Caco-2 (cell line): ENCODE data around the gene LRRC15. TPM values are rescaled to one million over a fixed set of nuclear protein-coding genes. Genes with fewer than 3 reads are reported as not detected.

Experiments used
- BruUV-seq: library from RNA; stranded (reverse); fragments of 400-500 nt; replicated peaks from 2 replicates; lab custom pipeline; 2021; lab: Mats Ljungman, UMichigan
- CTCF ChIA-PET: fragments of 300-600 bp; sonication (Branson Sonifier 250); formaldehyde crosslinking; loops from one replicate; lab custom pipeline; 2022; ENCODE audit warnings: antibody characterized with exemption; lab: Charles Lee
- POLR2A ChIA-PET: fragments of 300-600 bp; sonication (Branson Sonifier 250); formaldehyde crosslinking; loops from one replicate; lab custom pipeline; 2022; ENCODE audit warnings: antibody characterized with exemption; lab: Charles Lee
- DNase-seq, 2 experiments: peaks; one replicate each; pipeline versions ENCODE4 v3.0.0 to v3.0.0-alpha.2; 2020 to 2022
- H3K27me3 ChIP-seq: replicated peaks from 2 replicates; pipeline ENCODE4 v1.6.0; 2011; ENCODE audit warnings: low read length; ENCODE audit not compliant: control insufficient read depth, insufficient read depth
- H3K36me3 ChIP-seq: 2 replicates; pipeline ENCODE4 v1.5.1; 2011; ENCODE audit warnings: low read length; ENCODE audit not compliant: control insufficient read depth, insufficient read depth
- H3K4me1 ChIP-seq: fragments of 250-450 bp; sonication (Bioruptor Pico); 2 replicates; pipeline ENCODE4 v1.5.1; 2020; ENCODE audit warnings: mild to moderate bottlenecking
- H3K4me3 ChIP-seq: 2 replicates; pipeline ENCODE4 v1.5.1; 2011; ENCODE audit warnings: low read depth, mild to moderate bottlenecking, control low read depth, low read length
- H3K9me3 ChIP-seq: fragments of 250-450 bp; sonication (Bioruptor Pico); 2 replicates; pipeline ENCODE4 v1.5.1; 2020; ENCODE audit warnings: mild to moderate bottlenecking, moderate library complexity
- H3K27ac Mint-ChIP-seq: one replicate; pipeline ENCODE4 v1.8.0; 2022; ENCODE audit warnings: mixed read lengths; ENCODE audit not compliant: unreplicated experiment
- H3K27me3 Mint-ChIP-seq: one replicate; pipeline ENCODE4 v1.8.0; 2022; ENCODE audit warnings: mixed read lengths; ENCODE audit not compliant: insufficient read depth, unreplicated experiment
- H3K36me3 Mint-ChIP-seq: one replicate; pipeline ENCODE4 v1.8.0; 2022; ENCODE audit warnings: mild to moderate bottlenecking, mixed read lengths; ENCODE audit not compliant: insufficient read depth, unreplicated experiment
- H3K4me1 Mint-ChIP-seq: one replicate; pipeline ENCODE4 v1.8.0; 2022; ENCODE audit warnings: low read depth, mixed read lengths; ENCODE audit not compliant: unreplicated experiment
- H3K4me3 Mint-ChIP-seq: one replicate; pipeline ENCODE4 v1.8.0; 2022; ENCODE audit warnings: mild to moderate bottlenecking, moderate library complexity, mixed read lengths; ENCODE audit not compliant: unreplicated experiment
- H3K9me3 Mint-ChIP-seq: one replicate; pipeline ENCODE4 v1.8.0; 2022; ENCODE audit warnings: mixed read lengths; ENCODE audit not compliant: unreplicated experiment
- CTCF ChIP-seq, 2 experiments: fragments of 200-600 bp in 1 of 2; IDR thresholded peaks; 1 replicate in 1 of 2; 2 replicates in 1 of 2; pipeline versions ENCODE4 v1.5.1 to v1.8.0; 2011 to 2022; ENCODE audit warnings: antibody characterized with exemption in 1 of 2, control low read depth in 1 of 2, inconsistent platforms in 1 of 2, low read depth in 1 of 2, low read length in 1 of 2, mild to moderate bottlenecking in 1 of 2, moderate library complexity in 1 of 2; ENCODE audit not compliant: insufficient read depth in 1 of 2, severe bottlenecking in 1 of 2, unreplicated experiment in 1 of 2
- intact Hi-C: fragments of 100-400 bp; cut with micrococcal nuclease; formaldehyde crosslinking; loops from one replicate; pipeline ENCODE4 v1.10.0; 2022; ENCODE audit not compliant: unreplicated experiment
- total RNA-seq: library from RNA; stranded (reverse); gene quantifications from 2 replicates; pipeline ENCODE4 v1.2.3, GENCODE V29; 2022

LRRC15 gene
- total RNA-seq, 1 experiment from 2014 or later: 0.09 TPM

GRCh38 chr3:194405766-194406165, 36.2 kb upstream of the LRRC15 start:
- TF ChIP-seq CTCF (IDR thresholded peaks at IDR 0.05; ENCODE audit: insufficient read depth in 1 of 2, low read depth in 1 of 2, low read length in 1 of 2, severe bottlenecking in 1 of 2, unreplicated experiment in 1 of 2): no peak
- Histone ChIP-seq H3K9me3 (no peaks in the 10 kb centered on the region), H3K27me3 (no peaks in the 10 kb centered on the region), H3K4me1 (no peaks in the 10 kb centered on the region), H3K4me3 (no peak overlapping the region), H3K36me3 (no peaks in the 10 kb centered on the region; the same call in 1 of the 2 replicates)
- Mint-ChIP-seq H3K4me3 (no peak overlapping the region), H3K9me3 (no peaks in the 10 kb centered on the region), H3K27ac (no peak overlapping the region), H3K36me3 (peaks cover 67% of the 10 kb centered on the region), H3K4me1 (no peaks in the 10 kb centered on the region), H3K27me3 (no peaks in the 10 kb centered on the region)
- CTCF ChIA-PET: interaction anchor here (0.8 to 1.0 kb wide), 2 partner anchors 10 to 72 kb away, joined by 4 to 5 read pairs; no protein-coding TSS in a partner anchor
- intact Hi-C loops: no loop called here
- DNase-seq: no peak
- no TSS peak for BruUV-seq
- POLR2A ChIA-PET: interaction anchor here (0.6 kb wide), 1 partner anchor 90 kb away, joined by 3 read pairs; no protein-coding TSS in a partner anchor

- H3K4me1 ChIP-seq: no peaks in the 10 kb centered on the region
- no peaks in the 10 kb centered on the region for H3K9me3 ChIP-seq
- intact Hi-C loops: loop anchor here (1.0 to 5.0 kb wide), 2 partner anchors 37 to 71 kb away; partner anchors contain the start of gene LRRC15
- H3K9me3 Mint-ChIP-seq: no peaks in the 10 kb centered on the region
- CTCF ChIA-PET: interaction anchor here (1.4 kb wide), 1 partner anchor 71 kb away, joined by 3 read pairs; no protein-coding TSS in a partner anchor
- no peaks in the 10 kb centered on the region for H3K27me3 Mint-ChIP-seq
- BruUV-seq: no TSS peak
- H3K4me3 Mint-ChIP-seq: no peak overlapping the region
- peaks cover 55% of the 10 kb centered on the region for H3K36me3 Mint-ChIP-seq
- H3K27ac Mint-ChIP-seq: no peak overlapping the region
- H3K36me3 ChIP-seq: no peaks in the 10 kb centered on the region; the same call in 1 of the 2 replicates
- H3K4me3 ChIP-seq: no peak overlapping the region
- H3K4me1 Mint-ChIP-seq: no peaks in the 10 kb centered on the region
- no peaks in the 10 kb centered on the region for H3K27me3 ChIP-seq
- POLR2A ChIA-PET: no interaction called here
- DNase-seq: peak in 1 of 2 experiments; percentile 65
- peak; percentile 57 to 71 for TF ChIP-seq CTCF (IDR thresholded peaks at IDR 0.05; ENCODE audit: insufficient read depth in 1 of 2, low read depth in 1 of 2, low read length in 1 of 2, severe bottlenecking in 1 of 2, unreplicated experiment in 1 of 2)
Observed at GRCh38 chr3:194404365-194405140, 35.0 kb upstream of the LRRC15 start.

- intact Hi-C loops: loop anchor here (5.0 kb wide), 1 partner anchor 35 kb away; the partner anchor contains the start of gene LRRC15
- no peaks in the 10 kb centered on the region for H3K4me1 Mint-ChIP-seq
Observed at GRCh38 chr3:194401868-194402329, 32.4 kb upstream of the LRRC15 start.

More at GRCh38 chr3:194401868-194402329, 32.4 kb upstream of the LRRC15 start:
- H3K27ac Mint-ChIP-seq: no peak overlapping the region
- no peak overlapping the region for H3K4me3 Mint-ChIP-seq
- H3K4me1 ChIP-seq: no peaks in the 10 kb centered on the region
- H3K9me3 Mint-ChIP-seq: no peaks in the 10 kb centered on the region
- H3K9me3 ChIP-seq: no peaks in the 10 kb centered on the region
- no peaks in the 10 kb centered on the region; the same call in 1 of the 2 replicates for H3K36me3 ChIP-seq
- CTCF ChIA-PET: no interaction called here
- no peak for DNase-seq
- H3K27me3 Mint-ChIP-seq: no peaks in the 10 kb centered on the region
- no TSS peak for BruUV-seq
- no peak for TF ChIP-seq CTCF (IDR thresholded peaks at IDR 0.05; ENCODE audit: insufficient read depth in 1 of 2, low read depth in 1 of 2, low read length in 1 of 2, severe bottlenecking in 1 of 2, unreplicated experiment in 1 of 2)
- no peak overlapping the region for H3K4me3 ChIP-seq
- H3K36me3 Mint-ChIP-seq: peaks cover 37% of the 10 kb centered on the region
- POLR2A ChIA-PET: no interaction called here
- H3K27me3 ChIP-seq: no peaks in the 10 kb centered on the region
